ENCODE results near the gene ARHGEF4.

ARHGEF4 gene

GRCh38 chr2:131041402-131042147 lies 204.9 kb downstream of the ARHGEF4 start:
- no peak for DNase-seq

- DNase-seq, result no peak
These were observed 205.5 kb downstream of the ARHGEF4 start for GRCh38 chr2:131042148-131042775.

GRCh38 chr2:131043199-131044074 lies 206.7 kb downstream of the ARHGEF4 start:
- no peak for DNase-seq

GRCh38 chr2:131044075-131044756 lies 207.5 kb downstream of the ARHGEF4 start:
- no peak for DNase-seq

- DNase-seq, result no peak
These were observed 208.0 kb downstream of the ARHGEF4 start for GRCh38 chr2:131044757-131045150.

GRCh38 chr2:131045286-131046027 lies 208.7 kb downstream of the ARHGEF4 start:
- no peak for DNase-seq

GRCh38 chr2:131046028-131046917 lies 209.6 kb downstream of the ARHGEF4 start:
- DNase-seq, result no peak

GRCh38 chr2:131046918-131047652 lies 210.4 kb downstream of the ARHGEF4 start:
- no peak for DNase-seq

- DNase-seq, result no peak
These were observed 211.3 kb downstream of the ARHGEF4 start for GRCh38 chr2:131047920-131048560.

- DNase-seq, result no peak
These were observed 211.9 kb downstream of the ARHGEF4 start for GRCh38 chr2:131048641-131049040.

- no peak for DNase-seq
These were observed 212.5 kb downstream of the ARHGEF4 start for GRCh38 chr2:131049150-131049718.

GRCh38 chr2:131050896-131051295 lies 214.2 kb downstream of the ARHGEF4 start:
- DNase-seq, result no peak

GRCh38 chr2:131052741-131053263 lies 216.1 kb downstream of the ARHGEF4 start:
- no peak for DNase-seq

GRCh38 chr2:131054488-131054887 lies 217.8 kb downstream of the ARHGEF4 start:
- no peak for DNase-seq

- no peak for DNase-seq
These were observed 218.7 kb downstream of the ARHGEF4 start for GRCh38 chr2:131055169-131056065.

GRCh38 chr2:131056204-131056931 lies 219.7 kb downstream of the ARHGEF4 start:
- no peak for DNase-seq

- no peak for DNase-seq
These were observed 220.2 kb downstream of the ARHGEF4 start for GRCh38 chr2:131056932-131057287.

Measured in retina (tissue), 1 donor.